Natural killer cell (primary cell): ENCODE results near the gene KCNC1. TPM values are rescaled to one million over a fixed set of nuclear protein-coding genes. Genes with fewer than 3 reads are reported as not detected.

Source experiments
- ATAC-seq, 3 donors: fragments of 150-1000 bp in 2 of 3; fragments of 200-7000 bp in 1 of 3; cut with Tn5 transposase; 1 replicate in 1 of 3; 2 replicates in 2 of 3; pipeline ENCODE4 v1.10.0; 2021; ENCODE audit warnings: mild to moderate bottlenecking in 2 of 3, moderate library complexity in 2 of 3
- DNase-seq, 2 donors: peaks; one replicate each; pipeline versions ENCODE4 v3.0.0 to v3.0.0-alpha.2; 2013 to 2021; ENCODE audit warnings: mixed read lengths in 1 of 2
- H3K27ac ChIP-seq: one replicate; pipeline ENCODE4 v1.5.1; 2013; ENCODE audit warnings: mild to moderate bottlenecking, low read length
- H3K27me3 ChIP-seq: one replicate; pipeline ENCODE4 v1.6.1; 2013; ENCODE audit warnings: low read length; ENCODE audit not compliant: control insufficient read depth, insufficient read depth
- H3K36me3 ChIP-seq: one replicate; pipeline ENCODE4 v1.6.1; 2013; ENCODE audit warnings: low read length; ENCODE audit not compliant: control insufficient read depth, insufficient read depth
- H3K4me1 ChIP-seq: one replicate; pipeline ENCODE4 v1.6.1; 2013; ENCODE audit warnings: low read length; ENCODE audit not compliant: control insufficient read depth, insufficient read depth
- H3K4me3 ChIP-seq: one replicate; pipeline ENCODE4 v1.5.1; 2013; ENCODE audit warnings: low read length
- H3K9me3 ChIP-seq: one replicate; pipeline ENCODE4 v1.6.1; 2013; ENCODE audit warnings: low read length; ENCODE audit not compliant: control insufficient read depth, insufficient read depth
- H3K27ac Mint-ChIP-seq, 2 donors: one replicate each; pipeline ENCODE4 v1.8.0; 2022; ENCODE audit warnings: mild to moderate bottlenecking in 2 of 2, mixed read lengths in 2 of 2, moderate library complexity in 1 of 2
- H3K27me3 Mint-ChIP-seq, 2 donors: one replicate each; pipeline ENCODE4 v1.8.0; 2022; ENCODE audit warnings: low read depth in 2 of 2, mixed read lengths in 2 of 2
- H3K36me3 Mint-ChIP-seq: one replicate; pipeline ENCODE4 v1.8.0; 2022; ENCODE audit warnings: mixed read lengths
- H3K4me1 Mint-ChIP-seq, 2 donors: one replicate each; pipeline ENCODE4 v1.8.0; 2022; ENCODE audit warnings: mixed read lengths in 2 of 2
- H3K4me3 Mint-ChIP-seq: one replicate; pipeline ENCODE4 v1.8.0; 2022; ENCODE audit warnings: mild to moderate bottlenecking, moderate library complexity, mixed read lengths
- H3K9me3 Mint-ChIP-seq, 2 donors: one replicate each; pipeline ENCODE4 v1.8.0; 2022; ENCODE audit warnings: mixed read lengths in 2 of 2
- CTCF ChIP-seq: fragments of 200-600 bp; IDR thresholded peaks from one replicate; pipeline ENCODE4 v1.8.0; 2022; ENCODE audit warnings: antibody characterized with exemption
- WGBS: methylation state at CpG from one replicate; pipeline ENCODE4 v1.1.7; 2013; ENCODE audit warnings: missing lambda C conversion rate; ENCODE audit not compliant: insufficient coverage; 5-methylcytosine and 5-hydroxymethylcytosine counted together
- intact Hi-C: fragments of 100-400 bp; cut with micrococcal nuclease; formaldehyde crosslinking; loops from one replicate; pipeline ENCODE4 v1.14.2; 2022
- total RNA-seq, 4 donors: library from RNA; stranded (reverse); fragments of 120-200 nt in 1 of 4; gene quantifications; one replicate each; pipeline versions ENCODE4 v1.2.3 to v1.2.4, GENCODE V29; 2013 to 2022

The KCNC1 gene
- total RNA-seq, 3 donors from 2014 or later (not counting 1 experiment from before 2014, with no cell fraction given) = not detected

GRCh38 chr11:17805873-17806272 lies 71.3 kb downstream of the KCNC1 start:
- H3K4me1 ChIP-seq = no peaks in the 10 kb centered on the region
- no peaks in the 10 kb centered on the region for H3K9me3 ChIP-seq
- no peaks in the 10 kb centered on the region for H3K36me3 Mint-ChIP-seq
- DNase-seq (no peak), ATAC-seq (no peak)
- H3K27me3 Mint-ChIP-seq = no peaks in the 10 kb centered on the region
- no peak overlapping the region for H3K27ac ChIP-seq
- no peaks in the 10 kb centered on the region for H3K27me3 ChIP-seq
- peaks cover 0 to 12% of the 10 kb centered on the region in 2 donors for H3K4me1 Mint-ChIP-seq
- H3K27ac Mint-ChIP-seq = no peak overlapping the region
- no CpG with 5 or more reads among the region's 1 CpG for WGBS
- no peaks in the 10 kb centered on the region for H3K36me3 ChIP-seq
- peaks cover 0 to 2% of the 10 kb centered on the region in 2 donors for H3K9me3 Mint-ChIP-seq
- no peak for TF ChIP-seq CTCF
- H3K4me3 ChIP-seq = no peak overlapping the region
- no peak overlapping the region for H3K4me3 Mint-ChIP-seq
- intact Hi-C loops = no loop called here

DNA sequence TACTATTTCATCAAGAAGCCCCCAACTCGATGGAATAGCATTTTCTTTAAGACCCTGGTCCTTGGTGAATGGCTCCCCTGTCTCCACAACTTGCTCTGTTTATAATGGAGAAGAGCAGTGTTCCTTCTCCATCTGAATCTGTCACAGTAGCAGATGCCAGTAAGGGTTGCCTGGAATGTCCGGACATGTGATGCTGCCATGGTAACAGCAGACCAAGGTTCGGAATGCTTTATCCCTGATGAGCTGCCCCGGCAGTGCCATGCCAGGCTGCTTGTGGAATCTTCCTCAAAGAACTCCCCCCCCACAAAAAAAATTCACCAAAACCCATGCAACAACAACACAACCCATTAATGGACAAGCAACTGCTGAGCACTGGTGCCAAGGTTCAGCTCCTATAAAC lies 72.5 kb downstream of the KCNC1 start:
- H3K9me3 ChIP-seq = no peaks in the 10 kb centered on the region
- no peaks in the 10 kb centered on the region for H3K4me1 ChIP-seq
- ATAC-seq (no peak), DNase-seq (no peak)
- Mint-ChIP-seq H3K4me3 (no peak overlapping the region), H3K27me3 (no peaks in the 10 kb centered on the region), H3K27ac (no peak overlapping the region), H3K36me3 (no peaks in the 10 kb centered on the region), H3K9me3 (peaks cover 0 to 2% of the 10 kb centered on the region in 2 donors), H3K4me1 (peaks cover 0 to 12% of the 10 kb centered on the region in 2 donors)
- H3K4me3 ChIP-seq = no peak overlapping the region
- H3K27ac ChIP-seq = no peak overlapping the region
- no peaks in the 10 kb centered on the region for H3K27me3 ChIP-seq
- 91% methylated on average over 4 of the region's 4 CpGs for WGBS
- intact Hi-C loops = no loop called here
- no peaks in the 10 kb centered on the region for H3K36me3 ChIP-seq
- TF ChIP-seq CTCF = no peak

GRCh38 chr11:17810041-17810440 lies 75.5 kb downstream of the KCNC1 start:
- Mint-ChIP-seq H3K27ac (no peak overlapping the region), H3K27me3 (no peaks in the 10 kb centered on the region), H3K4me1 (peaks cover 0 to 11% of the 10 kb centered on the region in 2 donors), H3K9me3 (peaks cover 0 to 2% of the 10 kb centered on the region in 2 donors), H3K36me3 (no peaks in the 10 kb centered on the region), H3K4me3 (no peak overlapping the region)
- ATAC-seq (no peak), DNase-seq (no peak)
- 97% methylated on average over 1 of the region's 1 CpG for WGBS
- Histone ChIP-seq H3K27me3 (no peaks in the 10 kb centered on the region), H3K36me3 (no peaks in the 10 kb centered on the region), H3K4me3 (no peak overlapping the region), H3K27ac (no peak overlapping the region), H3K4me1 (no peaks in the 10 kb centered on the region), H3K9me3 (no peaks in the 10 kb centered on the region)
- intact Hi-C loops = no loop called here
- TF ChIP-seq CTCF = no peak

DNA sequence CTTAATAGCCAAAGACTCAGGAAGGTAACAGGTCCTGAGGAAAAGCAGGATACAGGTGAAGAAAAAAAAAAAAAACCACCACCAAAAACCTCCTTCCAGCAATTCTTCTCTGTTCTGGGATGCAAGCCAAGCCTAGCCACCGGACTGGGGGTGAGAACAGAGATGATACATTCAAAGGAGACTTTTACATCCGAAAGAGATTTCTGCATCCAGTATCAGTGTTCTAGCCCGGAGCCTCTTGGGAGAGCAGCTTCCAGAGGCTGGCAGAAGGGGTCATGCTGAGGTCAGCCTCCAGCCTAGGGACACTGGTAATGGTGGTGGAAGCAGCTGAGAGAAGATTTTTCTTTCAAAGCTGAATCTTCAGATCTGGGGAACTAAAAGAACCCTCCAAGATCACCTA lies 76.2 kb downstream of the KCNC1 start:
- Histone ChIP-seq H3K9me3 (no peaks in the 10 kb centered on the region), H3K4me3 (no peak overlapping the region), H3K36me3 (no peaks in the 10 kb centered on the region), H3K27me3 (no peaks in the 10 kb centered on the region), H3K4me1 (no peaks in the 10 kb centered on the region), H3K27ac (no peak overlapping the region)
- Mint-ChIP-seq H3K27ac (no peak overlapping the region), H3K27me3 (no peaks in the 10 kb centered on the region), H3K9me3 (peaks cover 0 to 2% of the 10 kb centered on the region in 2 donors), H3K4me3 (no peak overlapping the region), H3K36me3 (no peaks in the 10 kb centered on the region), H3K4me1 (peaks cover 0 to 5% of the 10 kb centered on the region in 2 donors)
- WGBS = 90% methylated on average over 3 of the region's 3 CpGs
- DNase-seq = no peak
- no peak for TF ChIP-seq CTCF
- intact Hi-C loops = no loop called here
- ATAC-seq = no peak
